Liver (tissue), 3 donors: Measurements from ENCODE around the gene IKBKG.

Source experiments
- CTCF ChIP-seq: fragments of 150-350 bp; IDR thresholded peaks from 2 replicates; pipeline ENCODE4 v1.5.1; 2017; ENCODE audit warnings: improper control_type of control experiment, low read depth, low read length; ENCODE audit not compliant: missing input control
- RAD21 ChIP-seq, 2 donors: IDR thresholded peaks; 2 replicates each; pipeline ENCODE4 v1.6.1; 2016; ENCODE audit warnings: antibody characterized with exemption in 2 of 2, mild to moderate bottlenecking in 2 of 2
- RXRA ChIP-seq, 2 donors: IDR thresholded peaks; 2 replicates each; pipeline ENCODE4 v1.6.1; 2017 to 2018; ENCODE audit warnings: antibody characterized with exemption in 2 of 2, mild to moderate bottlenecking in 1 of 2
- SP1 ChIP-seq: IDR thresholded peaks from 2 replicates; pipeline ENCODE4 v1.6.1; 2018; ENCODE audit warnings: antibody characterized with exemption, mild to moderate bottlenecking
- TAF1 ChIP-seq: conservative IDR thresholded peaks from 2 replicates; pipeline ENCODE4 v1.6.1; 2016; ENCODE audit warnings: antibody characterized with exemption, mild to moderate bottlenecking
- YY1 ChIP-seq: IDR thresholded peaks from 2 replicates; pipeline ENCODE4 v1.6.1; 2016; ENCODE audit warnings: antibody characterized with exemption, mild to moderate bottlenecking
- donor health status: healthy.
- donor health status: healthy.

GRCh38 chrX:154508384-154508745 lies 39.1 kb upstream of the IKBKG start:
- TF ChIP-seq YY1 (no peak), CTCF (no peak), SP1 (no peak), RXRA (IDR thresholded peaks at IDR 0.05) (no peak), RAD21 (IDR thresholded peaks at IDR 0.05) (no peak), TAF1 (no peak)
